CD8-positive, alpha-beta memory T cell (primary cell): ENCODE measurements around the gene DHX15. TPM values are rescaled to one million over a fixed set of nuclear protein-coding genes. Genes with fewer than 3 reads are reported as not detected.
A peak's percentile ranks its signal among the peaks of the same experiment; 100 is the strongest.

ENCODE experiments used
- CTCF ChIA-PET: fragments of 350-600 bp; sonication (Branson Sonifier 250); formaldehyde crosslinking; loops from one replicate; lab custom pipeline; 2021; ENCODE audit warnings: antibody characterized with exemption; lab: Charles Lee
- POLR2A ChIA-PET: fragments of 350-600 bp; sonication (Branson Sonifier 250); formaldehyde crosslinking; loops from one replicate; lab custom pipeline; 2021; ENCODE audit warnings: antibody characterized with exemption; lab: Charles Lee
- DNase-seq, 5 donors: peaks; one replicate each; pipeline versions ENCODE4 v3.0.0 to v3.0.0-alpha.2; 2020 to 2022; ENCODE audit warnings: mixed read lengths in 1 of 5
- H3K27ac ChIP-seq: one replicate; pipeline ENCODE4 v1.7.0; 2013; ENCODE audit warnings: low read depth, mild to moderate bottlenecking, low read length, moderate library complexity
- H3K27me3 ChIP-seq: 2 replicates; pipeline ENCODE4 v1.7.0; 2013; ENCODE audit warnings: low read length, mild to moderate bottlenecking; ENCODE audit not compliant: insufficient read depth, poor library complexity, severe bottlenecking
- H3K36me3 ChIP-seq: 2 replicates; pipeline ENCODE4 v1.7.0; 2013; ENCODE audit warnings: mild to moderate bottlenecking, low read length, moderate library complexity; ENCODE audit not compliant: insufficient read depth
- H3K4me1 ChIP-seq: 2 replicates; pipeline ENCODE4 v1.7.0; 2013; ENCODE audit warnings: mild to moderate bottlenecking, low read length, moderate library complexity; ENCODE audit not compliant: insufficient read depth
- H3K4me3 ChIP-seq: 2 replicates; pipeline ENCODE4 v1.7.0; 2013; ENCODE audit warnings: mild to moderate bottlenecking, low read length
- H3K9me3 ChIP-seq: 2 replicates; pipeline ENCODE4 v1.7.0; 2013; ENCODE audit warnings: mild to moderate bottlenecking, low read length
- H3K27ac Mint-ChIP-seq, 8 donors: one replicate each; pipeline ENCODE4 v1.8.0; 2020 to 2021; ENCODE audit warnings: mixed read lengths in 8 of 8, mild to moderate bottlenecking in 6 of 8, inconsistent platforms in 3 of 8, moderate library complexity in 3 of 8
- H3K27me3 Mint-ChIP-seq, 2 donors: one replicate each; pipeline ENCODE4 v1.8.0; 2020 to 2021; ENCODE audit warnings: mixed read lengths in 2 of 2, mild to moderate bottlenecking in 1 of 2, moderate library complexity in 1 of 2
- H3K36me3 Mint-ChIP-seq, 3 donors: one replicate each; pipeline ENCODE4 v1.8.0; 2020 to 2021; ENCODE audit warnings: mixed read lengths in 3 of 3, inconsistent platforms in 1 of 3, mild to moderate bottlenecking in 1 of 3
- H3K4me1 Mint-ChIP-seq, 3 donors: one replicate each; pipeline ENCODE4 v1.8.0; 2020 to 2021; ENCODE audit warnings: mixed read lengths in 3 of 3, inconsistent platforms in 1 of 3, mild to moderate bottlenecking in 1 of 3
- H3K4me3 Mint-ChIP-seq, 7 donors: one replicate each; pipeline ENCODE4 v1.8.0; 2020 to 2021; ENCODE audit warnings: mixed read lengths in 7 of 7, mild to moderate bottlenecking in 6 of 7, moderate library complexity in 4 of 7, inconsistent platforms in 2 of 7
- H3K9me3 Mint-ChIP-seq, 5 donors: one replicate each; pipeline ENCODE4 v1.8.0; 2020 to 2022; ENCODE audit warnings: mixed read lengths in 5 of 5, mild to moderate bottlenecking in 3 of 5, moderate library complexity in 2 of 5, inconsistent platforms in 1 of 5
- polyA plus RNA-seq: library from polyadenylated mRNA; unstranded; fragments of 300-500 nt; fragmentation: Illumina TruSeq; gene quantifications from one replicate; pipeline ENCODE4 v1.2.3, GENCODE V29; 2021
- total RNA-seq, 2 experiments: library from RNA; stranded (reverse); gene quantifications; one replicate each; pipeline ENCODE4 v1.2.3, GENCODE V29; 2021

Gene DHX15
- total and polyA plus RNA-seq, 3 experiments from 2014 or later: 54.8 to 209 (median 207) TPM

- CTCF ChIA-PET: no interaction called here
- DNase-seq: no peak
- Mint-ChIP-seq H3K27me3 (no peaks in the 10 kb centered on the region), H3K4me1 (no peaks in the 10 kb centered on the region), H3K4me3 (no peak overlapping the region), H3K27ac (no peak overlapping the region), H3K9me3 (no peaks in the 10 kb centered on the region), H3K36me3 (no peaks in the 10 kb centered on the region)
- Histone ChIP-seq H3K9me3 (no peaks in the 10 kb centered on the region), H3K4me1 (no peaks in the 10 kb centered on the region), H3K4me3 (no peak overlapping the region), H3K27ac (no peak overlapping the region), H3K36me3 (no peaks in the 10 kb centered on the region), H3K27me3 (no peaks in the 10 kb centered on the region)
- POLR2A ChIA-PET: no interaction called here
These were observed 89.0 kb downstream of the DHX15 start for GRCh38 chr4:24495388-24495787.

- POLR2A ChIA-PET: no interaction called here
- Mint-ChIP-seq H3K4me1 (peaks cover 0 to 5% (median 3%) of the 10 kb centered on the region in 3 donors), H3K9me3 (peaks cover 0 to 3% (median 0%) of the 10 kb centered on the region in 5 donors), H3K27ac (no peak overlapping the region), H3K36me3 (no peaks in the 10 kb centered on the region), H3K27me3 (peaks cover 8 to 23% of the 10 kb centered on the region in 2 donors), H3K4me3 (no peak overlapping the region)
- no peaks in the 10 kb centered on the region for H3K4me1 ChIP-seq
- CTCF ChIA-PET: interaction anchor here (1.2 kb wide), 1 partner anchor 16 kb away, joined by 3 read pairs; no protein-coding TSS in a partner anchor
- no peaks in the 10 kb centered on the region for H3K9me3 ChIP-seq
- peaks cover 4% of the 10 kb centered on the region for H3K27me3 ChIP-seq
- no peak overlapping the region for H3K4me3 ChIP-seq
- no peak overlapping the region for H3K27ac ChIP-seq
- no peaks in the 10 kb centered on the region for H3K36me3 ChIP-seq
- DNase-seq: no peak
These were observed 94.5 kb downstream of the DHX15 start for GRCh38 chr4:24489870-24490269.

- H3K36me3 ChIP-seq: no peaks in the 10 kb centered on the region
- Mint-ChIP-seq H3K27ac (no peak overlapping the region), H3K27me3 (peaks cover 9 to 31% of the 10 kb centered on the region in 2 donors), H3K4me1 (peaks cover 0 to 5% (median 3%) of the 10 kb centered on the region in 3 donors), H3K9me3 (peaks cover 0 to 3% (median 0%) of the 10 kb centered on the region in 5 donors), H3K4me3 (no peak overlapping the region), H3K36me3 (no peaks in the 10 kb centered on the region)
- ChIA-PET POLR2A (no interaction called here), CTCF (interaction anchor here (1.2 kb wide), 1 partner anchor 15 kb away, joined by 3 read pairs; no protein-coding TSS in a partner anchor)
- H3K4me1 ChIP-seq: no peaks in the 10 kb centered on the region
- H3K9me3 ChIP-seq: no peaks in the 10 kb centered on the region
- no peak overlapping the region for H3K4me3 ChIP-seq
- peak in 3 of 5 donors; percentile 36 to 63 (median 55) for DNase-seq
- no peak overlapping the region for H3K27ac ChIP-seq
- peaks cover 4% of the 10 kb centered on the region for H3K27me3 ChIP-seq
These were observed 95.8 kb downstream of the DHX15 start for GRCh38 chr4:24488399-24489164.

- CTCF ChIA-PET: no interaction called here
- Histone ChIP-seq H3K9me3 (no peaks in the 10 kb centered on the region), H3K4me1 (no peaks in the 10 kb centered on the region), H3K27ac (no peak overlapping the region), H3K4me3 (no peak overlapping the region), H3K36me3 (no peaks in the 10 kb centered on the region), H3K27me3 (peaks cover under 1% of the 10 kb centered on the region)
- Mint-ChIP-seq H3K4me1 (no peaks in the 10 kb centered on the region), H3K27ac (no peak overlapping the region), H3K27me3 (peaks cover 12 to 44% of the 10 kb centered on the region in 2 donors), H3K9me3 (peaks cover 0 to 3% (median 0%) of the 10 kb centered on the region in 5 donors), H3K4me3 (no peak overlapping the region), H3K36me3 (peaks cover 0 to 3% (median 0%) of the 10 kb centered on the region in 3 donors)
- POLR2A ChIA-PET: no interaction called here
- no peak for DNase-seq
These were observed 101.5 kb downstream of the DHX15 start for GRCh38 chr4:24482871-24483270.

- no peaks in the 10 kb centered on the region for H3K27me3 ChIP-seq
- Mint-ChIP-seq H3K36me3 (peaks cover 0 to 3% (median 2%) of the 10 kb centered on the region in 3 donors), H3K9me3 (no peaks in the 10 kb centered on the region), H3K4me1 (peaks cover 5 to 9% (median 6%) of the 10 kb centered on the region in 3 donors), H3K27ac (no peak overlapping the region), H3K4me3 (no peak overlapping the region), H3K27me3 (peaks cover 21 to 56% of the 10 kb centered on the region in 2 donors)
- POLR2A ChIA-PET: no interaction called here
- H3K4me3 ChIP-seq: no peak overlapping the region
- H3K36me3 ChIP-seq: no peaks in the 10 kb centered on the region
- no peak for DNase-seq
- CTCF ChIA-PET: interaction anchor here (1.0 kb wide), 1 partner anchor 8 kb away, joined by 3 read pairs; no protein-coding TSS in a partner anchor
- no peaks in the 10 kb centered on the region for H3K4me1 ChIP-seq
- H3K27ac ChIP-seq: no peak overlapping the region
- H3K9me3 ChIP-seq: no peaks in the 10 kb centered on the region
These were observed 106.4 kb downstream of the DHX15 start for GRCh38 chr4:24477919-24478318.

Other genes with a start within 250 kb of the DHX15 start
- not detected for gene SOD3, start 211.0 kb upstream of the DHX15 start, total RNA-seq
- gene SOD3, start 211.0 kb upstream of the DHX15 start, polyA plus RNA-seq: not detected